GM19240 (cell line): ENCODE data around the gene TUBB6.

ENCODE experiments used
- DNase-seq: peaks from one replicate; pipeline ENCODE4 v3.0.0; 2011; ENCODE audit warnings: low spot score; ENCODE audit not compliant: insufficient read length

Gene TUBB6

GRCh38 chr18:12290086-12290485 lies 18.0 kb upstream of the TUBB6 start:
- no peak for DNase-seq

- DNase-seq: no peak
These were observed 16.9 kb upstream of the TUBB6 start for GRCh38 chr18:12291161-12291560.

DNA sequence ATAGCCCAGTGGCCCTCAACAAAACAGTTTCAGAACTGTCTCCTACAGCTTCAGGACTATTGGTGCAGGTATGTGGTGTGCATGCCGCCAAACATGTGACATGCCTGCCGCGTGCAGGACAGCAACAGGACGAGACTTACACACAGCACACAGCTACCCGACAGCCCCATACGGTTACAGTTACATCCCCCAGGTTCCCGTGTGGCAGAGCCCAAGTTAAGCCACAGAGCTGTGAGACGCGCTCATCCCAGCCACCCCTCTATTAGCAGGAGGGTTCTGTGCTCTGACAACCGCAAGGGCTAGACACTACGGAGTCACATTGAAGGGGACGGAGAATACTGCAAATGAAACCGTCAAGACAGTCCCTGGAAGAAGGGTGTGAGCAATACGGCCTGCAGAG lies 16.4 kb upstream of the TUBB6 start:
- DNase-seq: no peak

- no peak for DNase-seq
These were observed 14.2 kb upstream of the TUBB6 start for GRCh38 chr18:12293831-12294230.

DNA sequence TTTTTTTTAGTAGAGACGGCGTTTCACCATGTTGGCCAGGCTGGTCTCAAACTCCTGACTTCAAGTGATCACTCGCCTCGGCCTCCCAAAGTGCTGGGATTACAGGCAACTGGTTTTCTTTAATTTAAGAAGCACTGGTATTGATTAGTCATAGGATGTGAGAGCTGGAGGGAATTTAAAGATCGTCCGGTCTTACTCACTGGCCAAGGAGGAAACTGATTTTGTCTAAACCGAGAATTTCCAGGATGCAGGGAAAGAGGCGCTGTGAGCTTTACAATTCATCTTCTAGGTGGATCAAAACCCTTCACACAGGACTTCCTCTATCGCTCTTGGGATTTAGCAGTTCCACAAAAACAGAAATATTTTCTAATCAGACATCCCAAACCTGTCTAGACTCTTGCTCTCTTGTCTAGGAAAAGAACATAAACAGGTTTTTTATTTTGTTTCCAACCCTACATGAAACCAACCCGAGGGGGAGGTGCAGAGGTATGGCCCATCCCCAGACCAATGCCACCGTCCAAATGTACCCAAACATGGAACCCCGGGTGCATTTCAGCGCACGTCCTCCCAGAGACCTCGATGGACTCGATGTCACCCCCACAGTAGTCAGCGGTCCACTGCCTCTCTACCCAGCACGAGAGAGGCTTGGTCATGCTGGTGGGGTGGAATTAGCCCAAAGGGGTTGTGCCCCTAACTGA lies 12.5 kb upstream of the TUBB6 start:
- no peak for DNase-seq

GRCh38 chr18:12296087-12296403 lies 12.0 kb upstream of the TUBB6 start:
- no peak for DNase-seq

DNA sequence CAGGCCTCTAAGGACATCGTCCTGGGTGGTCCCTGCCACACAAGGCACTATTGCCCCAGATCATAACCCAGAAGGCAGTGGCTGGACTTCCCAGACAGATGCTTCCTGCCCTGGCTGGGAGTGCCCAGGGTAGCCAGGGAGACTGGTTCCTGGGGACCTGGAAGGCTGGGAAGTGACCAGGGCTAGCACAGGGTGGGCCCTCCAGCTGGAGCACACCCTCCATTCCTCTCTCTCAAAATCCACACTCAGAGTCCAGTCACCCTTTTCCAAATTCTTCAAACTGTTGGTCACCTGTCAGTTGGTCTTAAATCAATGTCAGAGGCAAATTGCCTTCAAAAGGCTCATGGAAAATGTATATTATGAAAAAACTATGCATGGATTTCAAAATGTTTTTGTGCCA lies 11.6 kb upstream of the TUBB6 start:
- no peak for DNase-seq

GRCh38 chr18:12299862-12300261 lies 8.2 kb upstream of the TUBB6 start:
- no peak for DNase-seq

- no peak for DNase-seq
These were observed 6.6 kb upstream of the TUBB6 start for GRCh38 chr18:12301263-12302005.

DNA sequence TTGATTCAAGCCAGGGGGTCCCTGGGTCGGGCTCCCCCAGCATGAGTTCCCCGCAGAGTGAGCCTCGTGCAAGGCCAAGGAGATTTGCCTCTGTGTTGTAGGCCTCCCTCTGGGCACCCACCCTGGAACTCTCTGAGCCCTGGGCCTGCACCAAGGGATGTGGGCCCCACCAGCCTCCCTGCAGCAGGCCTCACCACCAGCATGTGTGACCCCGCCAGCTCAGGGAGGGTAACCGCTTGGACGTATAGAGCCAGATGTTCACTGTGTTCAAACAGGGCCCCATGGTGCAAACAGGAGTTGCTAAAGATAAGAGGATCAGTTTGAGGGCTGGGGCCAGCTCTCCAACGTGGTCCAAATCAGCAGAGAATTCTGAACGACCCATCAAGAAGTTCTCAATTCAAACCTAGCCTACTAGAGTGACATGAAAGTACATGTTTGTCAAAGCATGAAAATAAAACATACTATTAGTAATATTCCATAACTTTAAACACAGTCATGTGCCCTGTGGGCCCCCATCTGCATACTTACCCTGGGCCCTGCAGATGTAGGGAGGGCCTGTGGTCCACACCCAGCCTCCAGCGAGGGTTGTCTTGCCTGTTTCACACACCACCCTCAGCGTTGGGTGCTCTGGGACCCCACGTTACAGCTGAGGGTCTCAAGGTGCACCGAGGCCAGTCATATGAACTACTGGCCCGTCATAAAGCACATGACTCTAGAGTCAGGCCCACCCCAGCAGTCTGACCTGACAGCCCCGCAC lies 5.5 kb upstream of the TUBB6 start:
- no peak for DNase-seq

DNA sequence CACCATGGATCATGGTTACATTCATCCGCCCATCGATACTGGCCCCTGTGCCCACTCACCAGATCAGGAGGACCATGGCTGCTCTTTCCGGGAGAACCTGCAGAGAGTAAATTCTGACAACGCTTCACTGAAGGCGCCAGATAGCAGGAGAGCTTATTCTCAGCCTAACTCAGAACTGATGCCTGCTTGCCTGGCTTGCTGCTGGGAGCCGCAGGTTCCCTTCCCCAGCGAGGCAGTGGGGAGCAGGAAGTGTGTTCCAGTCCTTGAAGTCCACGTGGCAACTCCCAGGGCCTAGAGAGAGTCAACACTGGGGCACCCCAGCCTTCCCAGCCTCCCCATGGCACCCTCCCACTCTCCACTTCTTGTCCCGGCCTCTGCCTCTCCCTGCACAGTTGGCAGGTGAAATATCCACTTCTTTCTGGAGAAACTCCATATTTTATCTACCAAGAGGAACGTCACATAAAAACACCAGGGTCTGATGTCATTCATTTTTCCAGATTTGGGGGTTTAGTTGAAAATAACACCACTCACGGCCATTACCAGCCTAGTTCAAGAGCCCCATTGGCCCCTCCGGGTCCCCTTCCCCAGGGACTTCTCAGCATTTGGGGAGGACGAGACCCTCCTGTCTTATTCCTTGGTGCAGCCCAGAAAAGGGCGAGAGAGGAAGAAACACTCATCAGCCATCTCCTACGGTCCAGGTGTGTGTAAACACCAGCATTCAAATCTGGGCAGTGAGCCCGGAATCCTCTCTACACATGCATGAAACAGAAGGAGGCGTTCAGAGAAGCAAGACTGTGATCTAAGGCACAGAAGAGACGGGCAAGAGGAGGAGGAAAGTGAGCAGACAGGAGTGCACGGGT lies 3.5 kb upstream of the TUBB6 start:
- no peak for DNase-seq

DNA sequence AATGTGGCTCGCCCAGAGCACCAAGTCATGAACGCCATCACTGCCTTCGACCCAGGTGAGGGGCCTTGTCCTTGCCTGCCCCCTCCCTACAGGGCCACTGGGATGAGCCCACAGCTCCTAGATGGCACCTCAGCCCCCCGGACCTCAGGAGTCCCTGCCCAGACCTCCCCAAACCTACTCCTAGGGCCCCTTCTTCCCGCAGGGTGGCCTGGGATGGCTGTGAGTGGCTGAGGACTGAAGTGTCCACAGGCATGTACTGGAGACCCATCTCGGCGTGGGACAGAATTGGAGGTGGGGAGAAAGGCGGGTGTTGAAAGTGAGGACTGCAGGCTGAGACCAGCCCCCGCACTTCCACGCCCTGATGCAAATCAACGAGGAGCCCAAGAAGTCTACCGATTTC lies 2.8 kb upstream of the TUBB6 start:
- no peak for DNase-seq

GRCh38 chr18:12305930-12306629 lies 2.0 kb upstream of the TUBB6 start:
- no peak for DNase-seq

DNA sequence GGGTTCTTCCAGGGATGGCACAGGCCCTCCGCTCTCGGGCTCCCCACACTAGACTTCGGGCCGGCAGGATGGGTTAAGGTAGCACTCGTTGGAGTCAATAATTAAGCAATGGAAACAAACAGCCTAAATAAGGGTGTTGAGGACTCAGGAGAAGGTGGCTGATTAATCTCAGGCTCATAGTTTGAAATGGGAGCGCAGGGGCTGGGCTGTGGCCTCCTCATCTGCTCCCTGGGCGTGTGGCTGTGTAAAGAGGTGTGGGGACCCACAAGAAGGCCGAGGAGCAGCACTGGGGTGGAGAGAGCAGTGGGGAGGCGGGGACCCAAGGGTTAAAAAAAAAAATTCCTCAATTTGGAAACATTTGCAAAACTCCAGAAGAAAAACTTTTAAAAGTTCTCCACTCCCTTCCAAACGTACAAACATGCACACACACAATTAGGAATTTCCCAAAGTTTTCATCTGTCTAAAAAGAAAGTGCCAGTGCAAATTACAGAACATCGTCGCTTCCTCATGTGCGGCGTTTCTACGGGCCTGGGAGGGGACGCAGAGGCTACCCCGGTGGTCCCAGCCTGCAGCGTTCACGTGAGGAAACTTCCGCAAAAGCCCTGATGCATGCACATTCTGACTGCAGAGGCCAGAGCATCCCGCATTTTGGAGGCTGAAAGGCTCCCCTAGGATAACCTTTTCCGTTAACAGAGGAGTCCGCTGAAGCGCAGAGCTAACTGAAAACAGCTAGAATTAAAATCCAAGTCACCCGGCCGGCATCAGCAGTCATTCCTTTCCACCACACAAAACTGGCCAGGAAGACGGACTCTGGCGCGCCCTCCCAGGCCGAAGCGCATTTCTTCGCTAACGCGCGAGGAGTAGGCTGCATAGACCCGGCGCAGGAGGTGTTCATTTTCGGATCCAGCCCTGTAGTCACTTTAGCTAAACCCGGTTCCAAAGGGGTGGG lies 1.0 kb upstream of the TUBB6 start:
- no peak for DNase-seq

DNA sequence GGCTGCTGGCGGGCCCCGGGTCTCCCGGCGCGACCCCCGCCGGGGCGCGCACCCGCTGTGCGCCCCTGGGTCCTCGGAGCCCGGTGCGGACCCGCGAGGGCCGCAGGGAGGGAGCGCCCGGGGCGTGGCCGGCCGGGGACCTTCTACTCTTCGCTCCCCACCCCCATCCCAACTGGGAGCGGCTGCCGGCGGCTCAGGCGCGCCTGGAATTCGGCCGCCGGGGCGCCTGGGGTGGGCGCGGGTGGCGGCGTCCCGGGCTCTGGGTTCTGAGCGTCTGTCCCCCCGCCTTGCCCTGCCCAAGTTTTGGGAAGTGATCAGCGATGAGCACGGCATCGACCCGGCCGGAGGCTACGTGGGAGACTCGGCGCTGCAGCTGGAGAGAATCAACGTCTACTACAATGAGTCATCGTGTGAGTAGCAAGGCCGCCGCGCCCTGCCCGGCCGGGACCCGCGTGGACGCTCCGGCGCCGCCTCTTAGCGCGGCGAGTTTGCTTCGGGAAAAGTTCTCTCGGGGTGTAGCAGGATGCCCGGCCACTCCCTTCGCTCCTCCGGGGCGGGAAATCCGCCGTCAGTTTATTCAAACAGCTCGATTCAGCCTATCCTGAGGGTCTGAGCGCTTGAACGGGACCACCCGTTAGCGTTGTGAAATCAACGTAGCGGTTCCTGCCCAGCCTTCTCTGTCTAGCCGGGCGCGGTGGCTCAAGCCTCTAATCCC lies 502 bp downstream of the TUBB6 start:
- DNase-seq: no peak

DNA sequence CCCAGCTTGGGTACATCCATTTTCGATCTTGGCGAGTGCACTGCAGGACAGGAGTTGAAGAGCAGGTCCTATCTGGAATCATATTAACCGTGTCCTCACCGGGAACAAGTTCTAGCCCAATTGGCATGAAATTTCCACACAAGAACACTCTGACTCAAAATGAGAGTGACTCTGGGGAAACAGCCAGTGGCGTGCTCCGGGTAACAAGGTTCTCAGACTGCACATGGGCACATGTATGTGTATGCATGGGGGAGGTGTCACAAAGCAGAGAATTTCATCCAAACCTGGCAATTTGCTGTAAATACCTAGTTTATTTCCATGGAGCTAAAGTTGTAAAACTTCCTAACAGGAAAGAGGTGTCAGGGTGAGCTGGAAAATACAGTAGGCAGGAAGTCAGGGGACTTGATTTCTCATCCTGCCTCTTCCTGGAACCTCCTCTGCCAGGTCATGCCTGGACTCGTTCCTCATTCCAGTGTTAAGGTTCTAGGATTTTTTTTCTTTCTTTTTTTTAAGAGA lies 1.7 kb downstream of the TUBB6 start:
- no peak for DNase-seq

DNA sequence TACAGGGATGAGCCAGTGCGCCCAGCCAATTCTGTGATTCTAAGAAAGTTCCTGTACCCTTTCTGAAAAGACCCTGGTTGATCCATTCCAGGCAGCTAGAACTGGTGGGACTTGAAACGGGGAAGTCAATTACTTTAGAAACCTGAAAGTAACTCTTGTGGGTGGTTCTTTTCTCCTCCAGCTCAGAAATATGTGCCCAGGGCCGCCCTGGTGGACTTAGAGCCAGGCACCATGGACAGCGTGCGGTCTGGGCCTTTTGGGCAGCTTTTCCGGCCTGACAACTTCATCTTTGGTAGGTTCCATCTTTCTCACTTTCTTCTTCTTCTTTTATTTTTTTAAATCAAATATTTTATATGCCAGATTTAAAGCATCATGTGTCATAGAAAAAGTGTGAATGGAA lies 2.7 kb downstream of the TUBB6 start:
- no peak for DNase-seq

DNA sequence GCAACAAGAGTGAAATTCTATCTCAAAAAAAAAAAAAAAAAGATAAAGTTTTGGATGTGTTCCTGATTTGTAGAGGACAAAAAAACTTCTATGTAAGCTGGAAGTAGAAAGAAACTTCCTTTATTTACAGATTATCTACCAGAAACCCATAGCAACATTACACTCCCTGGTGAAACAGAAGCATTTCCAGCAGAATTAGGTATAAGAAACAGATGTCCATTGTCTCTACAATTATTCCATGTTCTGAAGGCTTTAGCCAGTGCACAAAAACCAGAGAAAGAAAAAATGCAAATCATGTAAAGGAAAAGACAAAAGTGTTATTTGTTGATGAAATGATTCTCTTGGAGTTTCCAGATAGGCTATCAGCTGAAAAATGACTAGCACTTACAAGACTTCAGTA lies 4.9 kb downstream of the TUBB6 start:
- no peak for DNase-seq
